ENCODE results near the gene VCAN. TPM values are rescaled to one million over a fixed set of nuclear protein-coding genes. Genes with fewer than 3 reads are reported as not detected.

VCAN gene
- total RNA-seq: 67.0 and 67.5 TPM in 2 replicates
- long read RNA-seq, full-length matches to known transcripts: 84 of 134 reads
- long read RNA-seq, partial matches to known transcripts: 35 of 134 reads
- long read RNA-seq, other reads (novel, unspliced or antisense): 15 of 134 reads

DNA sequence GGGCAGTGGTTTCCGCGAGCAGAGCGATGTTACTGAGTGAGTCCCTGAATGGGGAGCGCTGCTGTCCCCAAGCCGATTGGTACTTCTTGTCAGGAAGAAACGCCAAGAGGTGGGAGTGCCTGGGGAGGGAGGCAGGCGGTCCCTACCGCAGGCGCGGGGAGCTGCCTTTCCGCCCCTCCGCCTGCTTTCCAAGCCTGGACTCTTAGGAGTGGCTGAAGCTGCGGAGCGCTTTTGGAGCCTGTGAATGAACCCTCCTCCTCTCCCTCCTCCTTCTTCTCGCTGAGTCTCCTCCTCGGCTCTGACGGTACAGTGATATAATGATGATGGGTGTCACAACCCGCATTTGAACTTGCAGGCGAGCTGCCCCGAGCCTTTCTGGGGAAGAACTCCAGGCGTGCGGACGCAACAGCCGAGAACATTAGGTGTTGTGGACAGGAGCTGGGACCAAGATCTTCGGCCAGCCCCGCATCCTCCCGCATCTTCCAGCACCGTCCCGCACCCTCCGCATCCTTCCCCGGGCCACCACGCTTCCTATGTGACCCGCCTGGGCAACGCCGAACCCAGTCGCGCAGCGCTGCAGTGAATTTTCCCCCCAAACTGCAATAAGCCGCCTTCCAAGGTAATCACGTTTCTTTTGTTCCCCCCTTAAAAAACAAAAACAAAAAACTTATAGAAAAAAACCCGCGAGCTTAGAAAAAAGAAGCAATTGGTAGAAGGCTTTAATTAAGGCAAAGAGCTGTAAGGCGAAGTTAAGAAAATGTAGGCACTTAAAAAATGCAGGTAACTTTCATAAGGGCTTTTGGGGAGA, at the start of gene VCAN:
VCAN (plus strand) TSS at position 340 of the 808 bp plus-strand sequence. CDS start 11,775 bp downstream, outside the sequence.
- Mint-ChIP-seq H3K27me3 (ENCODE audit: unreplicated experiment) (peaks cover 33% of the 10 kb centered on the region), H3K4me3 (ENCODE audit: unreplicated experiment) (peak within 1 kb of the TSS; percentile 92), H3K4me1 (ENCODE audit: unreplicated experiment) (peaks cover 32% of the 10 kb centered on the region), H3K36me3 (ENCODE audit: unreplicated experiment) (no peaks in the 10 kb centered on the region), H3K9me3 (ENCODE audit: unreplicated experiment) (no peaks in the 10 kb centered on the region), H3K27ac (ENCODE audit: unreplicated experiment) (peak within 1 kb of the TSS; percentile 97)
- peak; percentile 82 for DNase-seq (ENCODE audit: extremely low spot score, unreplicated experiment)
- no peak for TF ChIP-seq CTCF (IDR thresholded peaks at IDR 0.05)

GRCh38 chr5:83422284-83422683, 49.3 kb upstream of the VCAN start:
- no peak for TF ChIP-seq CTCF (IDR thresholded peaks at IDR 0.05)
- H3K4me3 Mint-ChIP-seq (ENCODE audit: unreplicated experiment): no peak overlapping the region
- DNase-seq (ENCODE audit: extremely low spot score, unreplicated experiment): no peak
- H3K4me1 Mint-ChIP-seq (ENCODE audit: unreplicated experiment): peaks cover 5% of the 10 kb centered on the region
- H3K9me3 Mint-ChIP-seq (ENCODE audit: unreplicated experiment): peaks cover 14% of the 10 kb centered on the region
- H3K36me3 Mint-ChIP-seq (ENCODE audit: unreplicated experiment): no peaks in the 10 kb centered on the region
- H3K27me3 Mint-ChIP-seq (ENCODE audit: unreplicated experiment): no peaks in the 10 kb centered on the region
- H3K27ac Mint-ChIP-seq (ENCODE audit: unreplicated experiment): no peak overlapping the region

GRCh38 chr5:83426855-83427254, 44.7 kb upstream of the VCAN start:
- H3K27ac Mint-ChIP-seq (ENCODE audit: unreplicated experiment): no peak overlapping the region
- DNase-seq (ENCODE audit: extremely low spot score, unreplicated experiment): no peak
- no peak overlapping the region for H3K4me3 Mint-ChIP-seq (ENCODE audit: unreplicated experiment)
- H3K36me3 Mint-ChIP-seq (ENCODE audit: unreplicated experiment): no peaks in the 10 kb centered on the region
- no peaks in the 10 kb centered on the region for H3K4me1 Mint-ChIP-seq (ENCODE audit: unreplicated experiment)
- peaks cover 7% of the 10 kb centered on the region for H3K9me3 Mint-ChIP-seq (ENCODE audit: unreplicated experiment)
- TF ChIP-seq CTCF (IDR thresholded peaks at IDR 0.05): no peak
- no peaks in the 10 kb centered on the region for H3K27me3 Mint-ChIP-seq (ENCODE audit: unreplicated experiment)

GRCh38 chr5:83428126-83428525, 43.4 kb upstream of the VCAN start:
- H3K27me3 Mint-ChIP-seq (ENCODE audit: unreplicated experiment): no peaks in the 10 kb centered on the region
- no peak for TF ChIP-seq CTCF (IDR thresholded peaks at IDR 0.05)
- H3K9me3 Mint-ChIP-seq (ENCODE audit: unreplicated experiment): peaks cover 7% of the 10 kb centered on the region
- H3K4me3 Mint-ChIP-seq (ENCODE audit: unreplicated experiment): no peak overlapping the region
- no peaks in the 10 kb centered on the region for H3K36me3 Mint-ChIP-seq (ENCODE audit: unreplicated experiment)
- H3K4me1 Mint-ChIP-seq (ENCODE audit: unreplicated experiment): no peaks in the 10 kb centered on the region
- H3K27ac Mint-ChIP-seq (ENCODE audit: unreplicated experiment): no peak overlapping the region
- no peak for DNase-seq (ENCODE audit: extremely low spot score, unreplicated experiment)

DNA sequence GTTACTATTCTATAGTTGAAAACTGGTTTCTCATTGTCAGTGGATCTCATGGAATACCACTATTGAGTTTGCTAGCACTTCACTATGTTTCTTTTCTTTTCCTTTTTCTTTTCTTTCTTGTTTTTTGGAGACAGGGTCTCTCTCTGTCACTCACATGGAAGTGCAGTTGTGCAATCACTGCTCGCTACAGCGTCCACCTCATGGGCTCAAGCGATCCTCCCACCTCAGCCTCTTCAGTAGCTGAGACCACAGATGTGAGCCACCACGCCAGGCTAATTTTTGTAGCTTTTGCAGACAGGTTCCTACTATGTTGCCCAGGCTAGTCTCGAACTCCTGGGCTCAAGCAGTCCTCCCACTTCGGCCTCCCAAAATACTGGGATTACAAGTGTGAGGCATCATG, 42.7 kb upstream of the VCAN start:
- TF ChIP-seq CTCF (IDR thresholded peaks at IDR 0.05): no peak
- H3K4me1 Mint-ChIP-seq (ENCODE audit: unreplicated experiment): no peaks in the 10 kb centered on the region
- no peaks in the 10 kb centered on the region for H3K36me3 Mint-ChIP-seq (ENCODE audit: unreplicated experiment)
- no peak overlapping the region for H3K27ac Mint-ChIP-seq (ENCODE audit: unreplicated experiment)
- H3K9me3 Mint-ChIP-seq (ENCODE audit: unreplicated experiment): peaks cover 7% of the 10 kb centered on the region
- DNase-seq (ENCODE audit: extremely low spot score, unreplicated experiment): no peak
- H3K27me3 Mint-ChIP-seq (ENCODE audit: unreplicated experiment): no peaks in the 10 kb centered on the region
- H3K4me3 Mint-ChIP-seq (ENCODE audit: unreplicated experiment): no peak overlapping the region

All from osteocyte (in vitro differentiated cells).